NT2/D1 (cell line): Measurements from ENCODE around the gene FBLN2.

Experiments
- DNase-seq: peaks from one replicate; pipeline ENCODE4 v3.0.0-alpha.2; 2011; ENCODE audit warnings: low read depth, low spot score
- H3K27me3 ChIP-seq: 2 replicates; pipeline ENCODE4 v1.6.0; 2011; ENCODE audit warnings: mild to moderate bottlenecking; ENCODE audit not compliant: insufficient read length, insufficient read depth
- H3K36me3 ChIP-seq: 2 replicates; pipeline ENCODE4 v1.6.1; 2011; ENCODE audit warnings: mild to moderate bottlenecking, low read length, mixed read lengths; ENCODE audit not compliant: insufficient read depth, insufficient read length
- H3K4me1 ChIP-seq: 2 replicates; pipeline ENCODE4 v1.5.1; 2011; ENCODE audit not compliant: insufficient read depth, insufficient read length
- H3K4me3 ChIP-seq: 2 replicates; pipeline ENCODE4 v1.5.1; 2011; ENCODE audit warnings: low read depth; ENCODE audit not compliant: insufficient read length
- H3K9ac ChIP-seq: 2 replicates; pipeline ENCODE4 v1.6.0; 2011; ENCODE audit warnings: low read depth; ENCODE audit not compliant: insufficient read length
- H3K9me3 ChIP-seq: 2 replicates; pipeline ENCODE4 v1.5.1; 2011; ENCODE audit warnings: mild to moderate bottlenecking, low read length; ENCODE audit not compliant: insufficient read depth
- SUZ12 ChIP-seq: IDR thresholded peaks from 2 replicates; pipeline ENCODE4 v1.6.1; 2011; ENCODE audit not compliant: insufficient read length, insufficient read depth; ENCODE audit errors: extremely low read depth
- YY1 ChIP-seq: IDR thresholded peaks from 2 replicates; pipeline ENCODE4 v1.6.1; 2011; ENCODE audit not compliant: insufficient read length, insufficient read depth
- ZNF274 ChIP-seq: IDR thresholded peaks from 2 replicates; pipeline ENCODE4 v1.6.1; 2011; ENCODE audit warnings: mild to moderate bottlenecking, low read depth, low read length

The FBLN2 gene

GRCh38 chr3:13624671-13625125 lies 75.8 kb downstream of the FBLN2 start:
- Histone ChIP-seq H3K27me3 (no peaks in the 10 kb centered on the region), H3K4me3 (no peak overlapping the region), H3K36me3 (peaks cover 53% of the 10 kb centered on the region), H3K9me3 (no peaks in the 10 kb centered on the region), H3K9ac (no peak overlapping the region), H3K4me1 (peaks cover 4% of the 10 kb centered on the region)
- no peak for DNase-seq
- TF ChIP-seq ZNF274 = no peak
- no peak for TF ChIP-seq SUZ12
- no peak for TF ChIP-seq YY1

DNA sequence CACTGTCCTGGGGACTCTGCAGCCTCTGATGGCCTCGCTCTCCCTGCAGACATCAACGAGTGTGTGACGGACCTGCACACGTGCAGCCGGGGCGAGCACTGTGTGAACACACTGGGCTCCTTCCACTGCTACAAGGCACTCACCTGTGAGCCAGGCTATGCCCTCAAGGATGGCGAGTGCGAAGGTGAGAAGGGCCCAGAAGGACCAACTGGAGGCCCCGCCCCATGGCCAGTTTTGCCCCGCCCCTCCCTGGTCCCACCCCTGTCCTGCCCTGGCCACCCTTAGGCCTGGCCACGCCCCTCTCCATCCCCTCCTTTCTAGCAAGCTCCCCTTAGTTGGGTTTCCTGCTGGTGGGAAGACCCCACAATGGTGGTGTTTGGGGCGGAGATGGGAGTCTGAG lies 77.5 kb downstream of the FBLN2 start:
- DNase-seq = no peak
- Histone ChIP-seq H3K4me1 (peaks cover 4% of the 10 kb centered on the region), H3K9ac (no peak overlapping the region), H3K36me3 (peaks cover 57% of the 10 kb centered on the region), H3K4me3 (no peak overlapping the region), H3K9me3 (no peaks in the 10 kb centered on the region), H3K27me3 (no peaks in the 10 kb centered on the region)
- TF ChIP-seq ZNF274 (no peak), YY1 (no peak), SUZ12 (no peak)

- Histone ChIP-seq H3K4me1 (peaks cover 4% of the 10 kb centered on the region), H3K36me3 (peaks cover 56% of the 10 kb centered on the region), H3K9ac (no peak overlapping the region), H3K27me3 (no peaks in the 10 kb centered on the region), H3K9me3 (no peaks in the 10 kb centered on the region), H3K4me3 (no peak overlapping the region)
- TF ChIP-seq YY1 (no peak), ZNF274 (no peak), SUZ12 (no peak)
- no peak for DNase-seq
Observed at GRCh38 chr3:13626915-13627460, 78.1 kb downstream of the FBLN2 start.

DNA sequence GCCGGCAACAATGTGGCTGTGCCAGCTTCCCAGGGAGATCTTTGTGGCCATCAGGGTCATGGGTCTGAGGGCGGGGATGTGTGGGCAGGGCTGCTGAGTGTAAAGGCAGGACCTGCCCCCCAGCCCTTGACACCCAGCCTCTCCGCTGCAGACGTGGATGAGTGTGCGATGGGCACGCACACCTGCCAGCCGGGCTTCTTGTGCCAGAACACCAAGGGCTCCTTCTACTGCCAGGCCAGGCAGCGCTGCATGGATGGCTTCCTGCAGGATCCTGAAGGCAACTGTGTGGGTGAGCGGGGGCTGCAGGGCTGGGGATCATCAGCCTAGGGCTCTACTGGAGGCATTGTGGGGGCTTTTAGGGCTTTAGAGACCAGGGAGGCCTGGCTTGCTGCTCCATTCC lies 78.8 kb downstream of the FBLN2 start:
- Histone ChIP-seq H3K9ac (no peak overlapping the region), H3K4me1 (no peaks in the 10 kb centered on the region), H3K9me3 (no peaks in the 10 kb centered on the region), H3K36me3 (peaks cover 56% of the 10 kb centered on the region), H3K27me3 (no peaks in the 10 kb centered on the region), H3K4me3 (no peak overlapping the region)
- DNase-seq = no peak
- TF ChIP-seq YY1 (no peak), SUZ12 (no peak), ZNF274 (no peak)

DNA sequence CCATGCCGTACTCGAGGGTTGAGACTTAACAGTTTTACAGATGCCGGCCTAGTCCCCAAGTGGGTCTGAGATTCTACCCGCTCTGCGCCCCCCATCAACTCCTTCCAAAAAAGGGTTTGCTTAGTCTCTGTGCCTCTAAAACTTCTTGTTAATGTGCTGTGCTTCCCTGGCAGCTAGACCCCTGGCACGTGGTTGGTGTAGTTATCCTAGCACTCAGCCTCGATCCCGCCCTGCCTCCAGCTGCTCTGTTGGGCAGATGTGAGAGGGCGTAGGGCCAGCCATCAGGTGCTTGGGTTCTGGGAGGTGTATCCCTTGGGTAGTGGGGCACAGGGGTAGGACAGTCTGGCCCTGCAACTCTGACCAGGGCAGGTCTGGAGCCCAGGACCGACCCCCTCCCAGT lies 79.5 kb downstream of the FBLN2 start:
- TF ChIP-seq SUZ12 (no peak), ZNF274 (no peak), YY1 (no peak)
- H3K9me3 ChIP-seq = no peaks in the 10 kb centered on the region
- H3K4me1 ChIP-seq = no peaks in the 10 kb centered on the region
- no peak for DNase-seq
- no peak overlapping the region for H3K9ac ChIP-seq
- H3K27me3 ChIP-seq = no peaks in the 10 kb centered on the region
- peaks cover 58% of the 10 kb centered on the region for H3K36me3 ChIP-seq
- no peak overlapping the region for H3K4me3 ChIP-seq

DNA sequence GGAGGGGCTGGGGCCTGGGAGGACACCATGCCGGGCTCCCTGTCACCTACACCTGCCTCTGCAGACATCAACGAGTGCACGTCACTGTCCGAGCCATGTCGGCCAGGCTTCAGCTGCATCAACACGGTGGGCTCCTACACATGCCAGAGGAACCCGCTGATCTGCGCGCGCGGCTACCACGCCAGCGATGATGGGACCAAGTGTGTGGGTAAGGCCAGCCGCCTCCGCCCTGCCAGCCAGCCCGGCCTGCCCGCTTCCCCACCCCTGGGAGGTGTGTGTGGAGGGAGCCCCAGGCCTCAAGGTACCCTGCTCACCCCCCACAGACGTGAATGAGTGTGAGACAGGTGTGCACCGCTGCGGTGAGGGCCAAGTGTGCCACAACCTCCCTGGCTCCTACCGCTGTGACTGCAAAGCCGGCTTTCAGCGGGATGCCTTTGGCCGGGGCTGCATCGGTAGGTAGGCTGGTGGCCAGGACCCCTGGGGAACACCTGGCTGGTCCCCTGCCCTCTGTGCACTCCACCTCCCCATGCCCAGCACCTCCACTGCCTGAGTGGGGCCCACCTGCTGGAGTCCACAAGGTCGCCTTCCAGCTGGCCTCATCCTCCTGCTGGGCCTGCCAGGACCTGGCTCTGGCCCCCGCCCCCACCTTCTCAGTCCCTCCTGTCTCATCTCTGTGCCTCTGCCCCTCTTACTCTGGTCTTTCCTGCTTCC lies 80.1 kb downstream of the FBLN2 start:
- Histone ChIP-seq H3K9ac (no peak overlapping the region), H3K4me1 (no peaks in the 10 kb centered on the region), H3K27me3 (no peaks in the 10 kb centered on the region), H3K9me3 (no peaks in the 10 kb centered on the region), H3K36me3 (peaks cover 59% of the 10 kb centered on the region), H3K4me3 (no peak overlapping the region)
- DNase-seq = no peak
- no peak for TF ChIP-seq ZNF274
- no peak for TF ChIP-seq SUZ12
- no peak for TF ChIP-seq YY1

GRCh38 chr3:13629644-13630043 lies 80.7 kb downstream of the FBLN2 start:
- Histone ChIP-seq H3K9ac (no peak overlapping the region), H3K4me1 (no peaks in the 10 kb centered on the region), H3K4me3 (no peak overlapping the region), H3K36me3 (peaks cover 63% of the 10 kb centered on the region), H3K9me3 (no peaks in the 10 kb centered on the region), H3K27me3 (no peaks in the 10 kb centered on the region)
- no peak for TF ChIP-seq ZNF274
- TF ChIP-seq YY1 = no peak
- TF ChIP-seq SUZ12 = no peak
- DNase-seq = no peak

DNA sequence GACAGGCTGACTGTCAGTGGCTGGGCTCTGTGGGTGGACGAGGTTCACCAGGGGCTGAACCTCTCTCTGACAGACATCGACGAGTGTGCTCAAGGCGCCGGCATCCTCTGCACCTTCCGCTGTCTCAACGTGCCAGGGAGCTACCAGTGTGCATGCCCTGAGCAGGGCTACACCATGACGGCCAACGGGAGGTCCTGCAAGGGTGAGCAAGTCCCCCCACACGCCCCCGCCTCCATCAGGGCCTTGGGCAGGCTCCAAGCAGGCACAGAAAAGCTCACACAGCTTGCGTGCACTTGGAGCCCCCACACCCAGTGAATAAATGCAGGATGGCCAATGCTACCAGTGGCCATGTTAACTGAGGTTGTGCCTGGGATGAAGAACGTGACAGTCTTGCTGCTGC lies 82.3 kb downstream of the FBLN2 start:
- Histone ChIP-seq H3K9ac (no peak overlapping the region), H3K4me3 (no peak overlapping the region), H3K27me3 (no peaks in the 10 kb centered on the region), H3K4me1 (no peaks in the 10 kb centered on the region), H3K36me3 (peaks cover 64% of the 10 kb centered on the region), H3K9me3 (no peaks in the 10 kb centered on the region)
- no peak for DNase-seq
- no peak for TF ChIP-seq YY1
- no peak for TF ChIP-seq ZNF274
- no peak for TF ChIP-seq SUZ12
